GM12878 (cell line): ENCODE results near the gene MAST1. TPM values are rescaled to one million over a fixed set of nuclear protein-coding genes. Genes with fewer than 3 reads are reported as not detected.

Experiments
- ATAC-seq: fragments of 200-7000 bp; cut with Tn5 transposase; 3 replicates; pipeline ENCODE4 v1.9.1; 2020; ENCODE audit warnings: mild to moderate bottlenecking, moderate library complexity
- BruUV-seq: library from RNA; stranded (reverse); fragments of 400-500 nt; replicated peaks from 2 replicates; lab custom pipeline; 2021; lab: Mats Ljungman, UMichigan
- CTCF ChIA-PET: fragments of 300-600 bp; sonication (Branson Sonifier 250); formaldehyde crosslinking; extraction: SDS; loops from one replicate; lab custom pipeline; 2021; ENCODE audit warnings: inconsistent platforms; lab: Yijun Ruan, JAX
- POLR2A ChIA-PET: fragments of 350-600 bp; formaldehyde crosslinking; extraction: SDS; loops from one replicate; lab custom pipeline; 2021; ENCODE audit warnings: inconsistent platforms; lab: Charles Lee
- RAD21 ChIA-PET: fragments of 300-600 bp; sonication (Branson Sonifier 250); formaldehyde crosslinking; loops from one replicate; lab custom pipeline; 2023; ENCODE audit warnings: antibody characterized with exemption; ENCODE audit not compliant: unreplicated experiment; lab: Charles Lee
- SMC1A ChIA-PET: fragments of 300-600 bp; sonication (Branson Sonifier 250); formaldehyde crosslinking; loops from one replicate; lab custom pipeline; 2023; ENCODE audit not compliant: unreplicated experiment, uncharacterized antibody; lab: Charles Lee
- DNase-seq: peaks from one replicate; pipeline ENCODE4 v3.0.0-alpha.2; 2011; ENCODE audit warnings: low read depth, low spot score
- FAIRE-seq: peaks from 3 replicates; lab custom pipeline; 2011; peaks lifted over from hg19 to GRCh38; lab: Jason Lieb, UNC
- H2AFZ ChIP-seq: 2 replicates; pipeline ENCODE4 v1.6.0; 2011; ENCODE audit warnings: low read depth, low read length, control low read depth; ENCODE audit not compliant: control insufficient read depth
- H3K27ac ChIP-seq: 2 replicates; pipeline ENCODE4 v1.5.1; 2011; ENCODE audit warnings: control low read depth; ENCODE audit not compliant: control insufficient read depth, insufficient read depth
- H3K27me3 ChIP-seq, 2 experiments: replicated peaks in 1 of 2; 2 replicates each; pipeline versions ENCODE4 v1.6.0 to v1.6.1; 2011; ENCODE audit warnings: low read length in 1 of 2; ENCODE audit not compliant: control insufficient read depth in 2 of 2, insufficient read depth in 2 of 2
- H3K36me3 ChIP-seq, 2 experiments: 2 replicates each; pipeline ENCODE4 v1.5.1; 2011; ENCODE audit warnings: low read length in 1 of 2; ENCODE audit not compliant: control insufficient read depth in 2 of 2, insufficient read depth in 2 of 2
- H3K4me1 ChIP-seq: 2 replicates; pipeline ENCODE4 v1.6.1; 2011; ENCODE audit warnings: mild to moderate bottlenecking, low read length, moderate library complexity, mixed read lengths; ENCODE audit not compliant: control insufficient read depth, insufficient read depth
- H3K4me2 ChIP-seq: 2 replicates; pipeline ENCODE4 v1.6.0; 2011; ENCODE audit warnings: control low read depth; ENCODE audit not compliant: control insufficient read depth, insufficient read depth
- H3K4me3 ChIP-seq: fragments of 200-600 bp; sonication (generic); 2 replicates; pipeline ENCODE4 v1.5.1; 2016
- H3K79me2 ChIP-seq: 2 replicates; pipeline ENCODE4 v1.6.0; 2011; ENCODE audit warnings: low read length; ENCODE audit not compliant: control insufficient read depth, insufficient read depth
- H3K9ac ChIP-seq: 2 replicates; pipeline ENCODE4 v1.8.0; 2011; ENCODE audit warnings: low read length, control low read depth, mixed read lengths; ENCODE audit not compliant: control insufficient read depth, insufficient read depth
- H3K9me3 ChIP-seq: replicated peaks from 3 replicates; pipeline ENCODE4 v1.5.1; 2011; ENCODE audit warnings: mild to moderate bottlenecking, low read length; ENCODE audit not compliant: control insufficient read depth, insufficient read depth
- H4K20me1 ChIP-seq: 2 replicates; pipeline ENCODE4 v1.6.0; 2011; ENCODE audit not compliant: control insufficient read depth, insufficient read depth
- BMI1 ChIP-seq: fragments of 450-650 bp; IDR thresholded peaks from 2 replicates; pipeline ENCODE4 v1.6.1; 2016; ENCODE audit warnings: mild to moderate bottlenecking, moderate library complexity, borderline replicate concordance
- DPF2 ChIP-seq: fragments of 450-650 bp; IDR thresholded peaks from 2 replicates; pipeline ENCODE4 v1.6.1; 2017; ENCODE audit warnings: mild to moderate bottlenecking
- GATAD2B ChIP-seq: fragments of 450-650 bp; conservative IDR thresholded peaks from 2 replicates; pipeline ENCODE4 v1.6.1; 2017; ENCODE audit warnings: low read depth, mild to moderate bottlenecking, moderate library complexity
- NBN ChIP-seq: fragments of 450-650 bp; IDR thresholded peaks from 2 replicates; pipeline ENCODE4 v1.6.1; 2016
- PKNOX1 ChIP-seq: fragments of 450-650 bp; IDR thresholded peaks from 2 replicates; pipeline ENCODE4 v1.6.1; 2016; ENCODE audit warnings: mild to moderate bottlenecking
- RELB ChIP-seq: fragments of 450-650 bp; IDR thresholded peaks from 2 replicates; pipeline ENCODE4 v1.6.1; 2017; ENCODE audit warnings: low read depth, mild to moderate bottlenecking, moderate library complexity
- ZNF384 ChIP-seq: IDR thresholded peaks from 2 replicates; pipeline ENCODE4 v1.6.1; 2012; ENCODE audit warnings: low read depth, mild to moderate bottlenecking, low read length, improper control_type of control experiment, borderline replicate concordance
- WGBS: methylation state at CpG from one replicate; pipeline ENCODE4 v1.1.6; 2016; ENCODE audit warnings: low lambda C conversion rate; ENCODE audit not compliant: insufficient replicate concordance, insufficient coverage; ENCODE audit errors: missing lambda C conversion rate; 5-methylcytosine and 5-hydroxymethylcytosine counted together
- in situ Hi-C: fragments of 300-500 bp; cut with MboI; formaldehyde crosslinking; loops from 9 replicates; pipeline ENCODE4 v1.14.3; 2018; ENCODE audit warnings: mixed read lengths
- intact Hi-C: fragments of 100-400 bp; cut with micrococcal nuclease; formaldehyde crosslinking; loops from one replicate; pipeline ENCODE4 v1.14.2; 2022; ENCODE audit not compliant: unreplicated experiment
- polyA plus RNA-seq, 11 experiments: library from polyadenylated mRNA; depleted of rRNA in 4 of 11; unstranded in 6 of 11; stranded (reverse) in 5 of 11; fragments of >200 nt; fragmentation: Nextera tagmentation in 4 of 11; fragmentation: Illumina TruSeq in 1 of 11; extraction: Ambion mirVana in 4 of 11; extraction: Trizol in 1 of 11; gene quantifications; 1 replicate in 1 of 11; 2 replicates in 10 of 11; pipeline versions ENCODE4 v1.2.1 to v1.2.3, GENCODE V29; 2011 to 2016; ENCODE audit warnings: inconsistent platforms in 2 of 11, missing spikeins in 2 of 11, low read depth in 1 of 11
- total RNA-seq, 4 experiments: library from RNA; depleted of rRNA in 3 of 4; stranded (reverse); fragments of >200 nt in 3 of 4; fragmentation: Illumina TruSeq in 1 of 4; extraction: Trizol in 1 of 4; gene quantifications; 2 replicates each; pipeline versions ENCODE4 v1.2.1 to v1.2.3, GENCODE V29; 2013 to 2021
- TF ChIP-seq, protein P1 (sequence below): fragments of 450-650 bp; IDR thresholded peaks from 2 replicates; pipeline ENCODE4 v1.6.1; 2017; ENCODE audit warnings: mild to moderate bottlenecking
- TF ChIP-seq, protein P2 (sequence below): fragments of 450-650 bp; formaldehyde crosslinking; IDR thresholded peaks from 2 replicates; pipeline ENCODE4 v1.4.0; 2022; ENCODE audit warnings: mild to moderate bottlenecking, moderate library complexity

MAST1 gene
- total and polyA plus RNA-seq, 10 of the 15 experiments (the other 5 are each of a cell fraction or from before 2014, with no cell fraction given), result 0.08 to 0.79 (median 0.44) TPM; not detected in 1

GRCh38 chr19:12872255-12872654 is 33.9 kb downstream of the MAST1 start:
- DNase-seq, result no peak
- RAD21 ChIA-PET, result no interaction called here
- TF ChIP-seq, protein P1, sequence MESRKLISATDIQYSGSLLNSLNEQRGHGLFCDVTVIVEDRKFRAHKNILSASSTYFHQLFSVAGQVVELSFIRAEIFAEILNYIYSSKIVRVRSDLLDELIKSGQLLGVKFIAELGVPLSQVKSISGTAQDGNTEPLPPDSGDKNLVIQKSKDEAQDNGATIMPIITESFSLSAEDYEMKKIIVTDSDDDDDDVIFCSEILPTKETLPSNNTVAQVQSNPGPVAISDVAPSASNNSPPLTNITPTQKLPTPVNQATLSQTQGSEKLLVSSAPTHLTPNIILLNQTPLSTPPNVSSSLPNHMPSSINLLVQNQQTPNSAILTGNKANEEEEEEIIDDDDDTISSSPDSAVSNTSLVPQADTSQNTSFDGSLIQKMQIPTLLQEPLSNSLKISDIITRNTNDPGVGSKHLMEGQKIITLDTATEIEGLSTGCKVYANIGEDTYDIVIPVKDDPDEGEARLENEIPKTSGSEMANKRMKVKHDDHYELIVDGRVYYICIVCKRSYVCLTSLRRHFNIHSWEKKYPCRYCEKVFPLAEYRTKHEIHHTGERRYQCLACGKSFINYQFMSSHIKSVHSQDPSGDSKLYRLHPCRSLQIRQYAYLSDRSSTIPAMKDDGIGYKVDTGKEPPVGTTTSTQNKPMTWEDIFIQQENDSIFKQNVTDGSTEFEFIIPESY, result no peak
- TF ChIP-seq DPF2 (no peak), RELB (no peak), BMI1 (no peak), NBN (no peak), ZNF384 (no peak), PKNOX1 (no peak), GATAD2B (no peak)
- TF ChIP-seq, protein P2, sequence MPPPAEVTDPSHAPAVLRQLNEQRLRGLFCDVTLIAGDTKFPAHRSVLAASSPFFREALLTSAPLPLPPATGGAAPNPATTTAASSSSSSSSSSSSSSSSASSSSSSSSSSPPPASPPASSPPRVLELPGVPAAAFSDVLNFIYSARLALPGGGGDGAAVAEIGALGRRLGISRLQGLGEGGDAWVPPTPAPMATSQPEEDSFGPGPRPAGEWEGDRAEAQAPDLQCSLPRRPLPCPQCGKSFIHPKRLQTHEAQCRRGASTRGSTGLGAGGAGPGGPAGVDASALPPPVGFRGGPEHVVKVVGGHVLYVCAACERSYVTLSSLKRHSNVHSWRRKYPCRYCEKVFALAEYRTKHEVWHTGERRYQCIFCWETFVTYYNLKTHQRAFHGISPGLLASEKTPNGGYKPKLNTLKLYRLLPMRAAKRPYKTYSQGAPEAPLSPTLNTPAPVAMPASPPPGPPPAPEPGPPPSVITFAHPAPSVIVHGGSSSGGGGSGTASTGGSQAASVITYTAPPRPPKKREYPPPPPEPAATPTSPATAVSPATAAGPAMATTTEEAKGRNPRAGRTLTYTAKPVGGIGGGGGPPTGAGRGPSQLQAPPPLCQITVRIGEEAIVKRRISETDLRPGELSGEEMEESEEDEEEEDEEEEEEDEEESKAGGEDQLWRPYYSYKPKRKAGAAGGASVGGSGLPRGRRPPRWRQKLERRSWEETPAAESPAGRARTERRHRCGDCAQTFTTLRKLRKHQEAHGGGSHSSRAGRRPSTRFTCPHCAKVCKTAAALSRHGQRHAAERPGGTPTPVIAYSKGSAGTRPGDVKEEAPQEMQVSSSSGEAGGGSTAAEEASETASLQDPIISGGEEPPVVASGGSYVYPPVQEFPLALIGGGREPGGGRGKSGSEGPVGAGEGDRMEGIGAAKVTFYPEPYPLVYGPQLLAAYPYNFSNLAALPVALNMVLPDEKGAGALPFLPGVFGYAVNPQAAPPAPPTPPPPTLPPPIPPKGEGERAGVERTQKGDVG, result no peak
- Histone ChIP-seq H3K36me3 (no peaks in the 10 kb centered on the region), H3K79me2 (no peaks in the 10 kb centered on the region), H3K4me2 (no peak overlapping the region), H4K20me1 (no peaks in the 10 kb centered on the region), H2AFZ (no peak overlapping the region), H3K9me3 (no peaks in the 10 kb centered on the region; the same call in 2 of the 3 replicates), H3K9ac (no peak overlapping the region), H3K4me1 (peaks cover 2% of the 10 kb centered on the region; the same call in 1 of the 2 replicates), H3K4me3 (no peak overlapping the region), H3K27me3 (no peaks in the 10 kb centered on the region), H3K27ac (no peak overlapping the region)
- BruUV-seq, result no TSS peak
- ATAC-seq, result peak; percentile 38
- WGBS, result 80% methylated on average over 5 of the region's 5 CpGs
- peak; percentile 73 for FAIRE-seq
- in situ Hi-C loops, result no loop called here
- CTCF ChIA-PET, result interaction anchor here (1.2 to 1.4 kb wide), 3 partner anchors 9 to 35 kb away, joined by 3 to 4 read pairs (median 4); partner anchors contain the start of gene DNASE2
- intact Hi-C loops, result no loop called here
- POLR2A ChIA-PET, result interaction anchor here (0.7 kb wide), 1 partner anchor 8 kb away, joined by 4 read pairs; no protein-coding TSS in a partner anchor
- SMC1A ChIA-PET, result no interaction called here
